DMS114 treated with DMSO at 0.1 percent for 48 hours (cell line): Measurements from ENCODE around the gene CAT.
A peak's percentile ranks its signal among the peaks of the same experiment; 100 is the strongest.

Source experiments
- DNase-seq: peaks from one replicate; lab custom pipeline; 2025; ENCODE audit not compliant: unreplicated experiment; lab: John Stamatoyannopoulos, UW

CAT gene

DNA sequence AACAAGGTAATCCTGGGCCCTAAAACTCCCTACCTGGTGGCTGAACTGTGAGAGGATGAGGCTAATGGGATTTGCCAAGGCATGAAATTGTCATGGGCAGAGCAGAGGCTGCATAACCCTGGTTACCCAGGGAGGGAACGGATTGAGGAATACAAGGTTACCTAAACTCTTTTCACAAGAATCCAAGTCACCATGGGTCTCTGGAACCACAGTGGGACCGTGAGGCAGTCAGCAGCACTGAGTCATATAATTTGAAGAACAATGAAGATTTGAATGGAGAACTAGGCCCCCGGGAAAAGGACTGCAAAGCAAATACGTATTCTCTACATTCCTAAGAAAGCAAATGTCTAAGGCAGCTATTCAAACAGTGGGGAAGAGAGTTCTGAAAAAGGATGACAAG, 19.8 kb downstream of the CAT start:
- DNase-seq = no peak

DNA sequence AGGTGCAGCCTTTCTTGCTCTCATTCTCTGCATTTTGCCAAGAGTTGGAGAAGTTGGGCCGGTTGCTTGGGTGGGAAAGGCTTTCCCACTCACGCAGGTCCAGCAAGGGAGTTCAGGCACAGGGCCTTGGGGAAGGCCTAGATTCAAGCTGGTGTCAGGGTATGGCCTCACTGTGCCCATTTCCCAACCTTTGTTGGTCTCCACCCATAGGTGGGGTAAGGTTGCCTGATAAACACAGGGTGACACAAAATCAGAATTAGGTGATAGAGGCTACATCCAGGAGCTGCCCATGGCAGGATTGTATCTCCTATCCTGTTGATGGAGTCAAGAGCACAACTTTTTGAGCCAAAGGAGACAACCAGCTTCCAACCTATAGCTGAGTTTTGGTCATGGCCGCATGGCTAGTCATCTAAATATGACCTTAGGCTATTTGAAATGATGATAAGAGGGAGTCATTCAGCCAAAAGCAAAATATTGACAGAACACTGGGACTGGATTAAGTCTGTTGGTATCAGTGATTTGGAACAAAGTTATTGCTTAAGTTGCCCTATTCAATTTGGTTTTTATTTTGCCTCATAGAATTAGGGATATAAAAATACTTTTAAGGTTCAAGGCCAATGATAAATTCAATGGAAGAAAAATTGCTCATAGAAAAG, 20.9 kb downstream of the CAT start:
- DNase-seq = no peak

DNA sequence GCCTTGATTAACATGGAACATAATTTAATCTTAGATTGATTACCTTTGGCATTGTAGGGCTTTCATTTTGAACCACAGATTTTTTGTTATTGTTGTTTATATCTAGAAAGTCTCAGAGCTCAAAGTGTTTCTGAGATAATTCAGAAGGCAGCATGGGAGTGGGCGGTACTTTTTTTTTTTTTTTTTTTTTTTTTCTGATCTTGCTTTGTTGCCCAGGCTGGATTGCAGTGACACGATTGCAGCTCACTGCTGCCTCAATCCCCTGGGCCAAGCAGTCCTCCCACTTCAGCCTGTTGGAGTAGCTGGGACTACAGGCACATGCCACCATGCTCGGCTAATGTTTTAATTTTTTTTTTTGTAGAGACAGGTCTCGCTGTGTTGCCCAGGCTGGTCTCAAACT, 21.5 kb downstream of the CAT start:
- no peak for DNase-seq

DNA sequence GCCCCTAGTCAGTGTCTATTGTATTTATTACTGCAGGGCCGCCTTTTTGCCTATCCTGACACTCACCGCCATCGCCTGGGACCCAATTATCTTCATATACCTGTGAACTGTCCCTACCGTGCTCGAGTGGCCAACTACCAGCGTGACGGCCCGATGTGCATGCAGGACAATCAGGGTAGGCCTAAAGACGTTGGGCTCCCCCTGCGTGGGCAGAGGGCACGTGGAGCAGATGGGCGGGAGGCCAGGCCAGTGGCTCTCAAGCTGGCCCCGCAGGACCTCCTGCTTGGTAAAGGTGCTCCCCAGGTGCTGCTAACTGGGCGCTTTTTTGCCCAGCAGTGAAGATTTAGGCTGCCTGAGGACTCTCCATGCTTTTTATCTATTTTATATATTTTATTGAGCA, 22.5 kb downstream of the CAT start:
- no peak for DNase-seq

DNA sequence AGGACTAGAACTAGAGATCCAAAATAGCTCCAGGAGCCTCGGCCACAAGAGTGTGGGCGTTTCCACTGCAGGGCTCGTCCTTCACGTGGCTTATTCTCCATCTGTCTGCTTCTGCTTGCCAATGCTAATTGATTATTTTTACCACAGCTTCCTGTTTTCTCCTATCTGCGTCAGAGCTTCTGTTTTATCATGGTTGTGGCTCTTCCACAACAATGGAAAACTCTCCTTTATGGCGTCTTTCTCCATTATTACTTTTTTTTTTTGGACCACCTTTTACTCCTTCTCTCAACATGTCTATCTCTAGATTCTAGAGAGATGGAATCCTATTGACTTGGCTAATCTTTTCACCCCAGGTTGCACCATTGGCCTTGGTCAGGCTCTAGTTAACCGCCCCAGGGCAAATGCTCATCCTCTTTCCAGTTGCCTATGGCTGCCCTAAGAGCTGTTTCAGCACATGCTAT, 25.9 kb downstream of the CAT start:
- no peak for DNase-seq

DNA sequence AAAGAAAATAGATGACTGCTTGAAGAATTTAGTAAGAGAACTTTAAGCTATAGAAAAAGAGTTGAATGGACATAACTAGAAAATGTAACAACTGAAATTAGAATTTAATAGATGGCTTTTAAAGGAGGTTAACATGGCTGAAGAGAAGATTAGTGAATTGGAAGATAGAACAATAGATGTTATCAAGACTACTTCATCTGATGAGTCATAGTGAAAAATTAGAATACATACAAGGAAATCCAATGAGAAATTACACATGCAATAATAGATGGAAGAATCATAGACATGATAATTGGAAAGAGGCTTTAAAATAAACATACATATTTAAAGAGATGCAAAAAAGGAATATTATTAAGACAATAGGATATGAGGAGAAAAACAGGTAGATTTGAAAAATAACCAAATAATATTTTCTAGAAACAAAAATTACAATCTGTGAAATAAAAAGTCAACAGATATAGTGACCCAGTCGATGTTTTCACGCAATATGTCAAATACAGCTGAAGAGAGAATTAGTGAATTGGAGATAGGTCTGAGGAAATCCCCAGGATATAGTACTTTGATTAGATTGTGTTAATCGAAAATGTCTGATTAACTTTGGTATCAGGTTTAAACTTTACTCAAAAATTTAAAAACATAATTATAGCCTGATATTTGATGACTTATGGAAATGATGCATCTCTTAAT, 28.2 kb downstream of the CAT start:
- DNase-seq = no peak

DNA sequence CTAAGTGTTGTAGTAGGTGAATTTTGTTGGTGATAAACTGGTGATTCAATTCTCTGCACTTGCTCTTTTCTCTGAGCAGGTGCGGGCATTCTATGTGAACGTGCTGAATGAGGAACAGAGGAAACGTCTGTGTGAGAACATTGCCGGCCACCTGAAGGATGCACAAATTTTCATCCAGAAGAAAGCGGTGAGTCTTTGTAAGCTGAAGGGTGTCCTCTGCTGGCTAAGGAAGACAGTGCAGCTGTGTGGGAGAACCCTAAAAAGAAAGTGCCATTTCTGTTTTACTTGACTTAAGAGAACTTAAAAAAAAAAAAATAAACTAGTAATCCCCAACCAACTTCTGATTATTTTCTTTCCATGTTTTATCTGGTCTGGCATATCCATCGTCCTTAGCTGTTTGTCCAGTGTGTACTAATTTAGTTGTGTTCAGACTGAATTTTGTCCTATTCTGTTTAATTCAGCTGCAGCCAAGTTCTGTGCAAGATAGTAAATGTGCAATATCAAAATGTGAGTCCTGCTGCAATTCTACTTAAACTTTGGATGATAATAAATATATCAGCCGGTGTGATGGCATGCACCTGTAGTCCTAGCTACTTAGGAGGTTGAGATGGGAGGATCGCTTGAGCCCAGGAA, 29.6 kb downstream of the CAT start:
- DNase-seq = peak; percentile 16

DNA sequence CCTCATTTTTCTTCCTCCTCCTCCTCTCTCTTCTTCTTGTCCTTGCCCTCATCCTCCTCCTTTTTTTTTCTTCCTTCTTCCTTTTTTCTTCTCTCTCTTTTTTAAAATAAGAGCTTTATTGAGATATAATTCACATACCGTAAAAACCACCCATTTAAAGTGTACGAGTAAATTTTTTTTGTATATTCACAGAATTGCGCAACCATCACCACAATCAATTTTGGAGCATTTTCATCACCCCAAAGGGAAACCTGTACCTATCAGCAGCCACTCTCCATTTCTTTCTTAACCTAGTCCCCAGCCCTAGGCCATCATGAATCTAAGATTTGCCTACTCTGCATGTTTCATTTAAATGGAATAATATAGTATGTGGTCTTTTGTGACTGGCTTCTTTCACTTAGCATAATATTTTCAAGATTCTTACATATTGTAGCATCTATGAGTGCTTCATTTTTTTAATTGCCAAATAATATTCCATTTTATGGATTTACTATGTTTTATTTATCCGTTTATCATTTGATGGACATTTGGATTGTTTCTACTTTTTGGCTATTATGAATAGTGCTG, 35.0 kb downstream of the CAT start:
- DNase-seq = no peak

DNA sequence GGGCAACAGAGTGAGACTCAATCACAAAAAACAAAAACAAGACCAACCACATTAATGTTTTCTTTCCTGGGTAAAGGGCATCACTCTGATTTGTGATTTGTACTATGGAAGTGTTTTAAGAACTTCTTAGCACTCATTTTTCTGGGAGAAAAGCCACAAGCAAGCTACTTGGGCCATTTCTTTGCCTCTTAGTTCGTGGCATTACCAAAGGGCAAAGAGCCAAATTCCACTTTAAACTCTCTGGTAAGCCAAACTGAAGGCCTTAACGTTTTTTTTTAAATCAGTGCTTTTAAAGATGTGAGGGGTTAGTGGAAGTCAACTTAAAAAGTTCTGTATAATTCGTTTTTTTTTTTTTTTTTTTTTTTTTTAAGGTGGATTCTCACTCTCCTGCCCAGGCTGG, 36.9 kb downstream of the CAT start:
- no peak for DNase-seq

DNA sequence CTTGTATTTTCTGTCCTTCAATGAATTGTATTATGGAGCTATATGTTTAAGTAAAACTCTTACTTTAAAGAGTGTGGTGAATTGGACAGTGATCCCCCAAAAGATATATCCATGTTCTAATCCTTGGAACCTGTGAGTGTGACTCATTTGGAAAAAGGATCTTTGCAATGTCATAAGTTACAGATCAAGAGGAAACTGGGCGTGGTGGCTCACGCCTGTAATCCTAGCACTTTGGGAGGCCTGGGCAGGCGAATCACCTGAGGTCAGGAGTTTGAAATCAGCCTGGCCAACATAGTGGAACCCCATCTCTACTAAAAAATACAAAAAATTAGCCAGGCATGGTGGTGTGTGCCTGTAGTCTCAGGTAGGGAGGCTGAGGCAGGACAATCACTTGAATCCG, 38.1 kb downstream of the CAT start:
- DNase-seq = no peak

DNA sequence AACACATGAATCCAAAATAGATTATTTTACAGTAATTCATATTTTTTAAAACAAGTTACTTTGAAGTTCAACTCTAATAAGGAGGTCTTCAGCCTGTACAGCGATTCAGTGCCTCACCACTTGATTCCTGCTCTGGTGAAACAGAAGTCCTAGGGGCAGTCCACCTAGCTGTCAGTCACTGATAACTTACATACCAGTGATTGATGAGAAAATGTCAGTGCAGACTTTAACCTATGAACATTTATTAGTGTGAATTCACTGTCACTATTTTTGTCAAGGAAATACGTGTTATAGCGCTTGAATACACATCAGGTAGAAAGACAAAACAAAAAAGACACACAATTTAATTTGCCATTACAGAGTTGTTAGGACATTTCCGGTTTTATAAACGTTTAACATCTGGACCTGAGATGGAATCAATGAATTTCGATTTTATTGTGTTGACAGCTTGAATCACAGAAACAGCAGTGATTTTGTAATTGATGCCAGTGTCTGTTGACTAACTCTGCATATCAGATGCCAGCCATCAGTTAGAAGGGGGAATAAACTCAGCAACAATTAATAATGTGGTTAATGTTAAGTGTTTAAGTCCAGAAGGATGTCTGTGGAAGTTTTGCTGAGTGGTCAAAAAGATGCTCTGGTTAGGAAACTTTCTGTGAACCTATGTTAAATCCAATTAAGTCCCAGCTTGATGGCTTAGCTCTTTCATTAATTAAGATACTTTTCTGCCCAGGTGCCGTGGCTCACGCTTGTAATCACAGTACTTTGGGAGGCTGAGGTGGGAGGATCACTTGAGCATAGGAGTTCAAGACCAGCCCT, 40.3 kb downstream of the CAT start:
- no peak for DNase-seq

DNA sequence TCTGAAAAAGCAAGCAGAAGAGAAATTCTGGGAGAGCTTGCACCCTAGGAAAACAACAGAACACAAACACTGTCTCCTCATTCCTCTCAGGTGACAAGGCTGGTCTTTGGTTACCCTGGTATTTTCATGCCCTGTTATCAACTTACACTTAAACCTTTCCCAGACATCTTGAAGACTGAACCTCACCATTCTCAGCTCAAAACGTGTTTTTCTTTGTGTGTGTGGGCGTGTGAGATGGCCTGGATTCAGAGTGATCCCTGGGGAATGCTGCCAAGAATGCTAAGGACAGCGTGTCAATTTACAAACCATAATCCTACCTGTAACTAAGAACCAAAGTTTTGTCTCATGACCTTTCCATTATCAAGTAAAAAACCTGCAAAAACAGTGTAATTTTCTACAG, 41.6 kb downstream of the CAT start:
- DNase-seq = no peak

DNA sequence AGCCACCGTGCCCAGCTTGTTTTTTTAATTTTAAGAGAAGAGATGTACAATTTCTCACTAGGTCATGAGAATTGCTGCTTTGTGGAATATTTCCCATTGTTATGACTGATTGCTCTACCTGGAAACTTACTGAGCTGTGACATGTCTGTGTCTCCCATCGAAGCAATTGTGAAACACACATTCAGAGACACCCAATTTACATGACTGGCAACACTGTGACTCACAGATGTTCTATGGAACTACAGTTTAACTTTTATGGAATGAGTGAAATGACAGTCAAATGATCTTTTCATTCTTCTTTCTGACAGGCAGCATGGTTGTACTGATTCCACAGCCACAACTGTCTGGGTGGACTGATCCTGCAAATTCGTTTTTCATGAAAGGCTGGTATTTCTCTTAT, 42.6 kb downstream of the CAT start:
- no peak for DNase-seq

DNA sequence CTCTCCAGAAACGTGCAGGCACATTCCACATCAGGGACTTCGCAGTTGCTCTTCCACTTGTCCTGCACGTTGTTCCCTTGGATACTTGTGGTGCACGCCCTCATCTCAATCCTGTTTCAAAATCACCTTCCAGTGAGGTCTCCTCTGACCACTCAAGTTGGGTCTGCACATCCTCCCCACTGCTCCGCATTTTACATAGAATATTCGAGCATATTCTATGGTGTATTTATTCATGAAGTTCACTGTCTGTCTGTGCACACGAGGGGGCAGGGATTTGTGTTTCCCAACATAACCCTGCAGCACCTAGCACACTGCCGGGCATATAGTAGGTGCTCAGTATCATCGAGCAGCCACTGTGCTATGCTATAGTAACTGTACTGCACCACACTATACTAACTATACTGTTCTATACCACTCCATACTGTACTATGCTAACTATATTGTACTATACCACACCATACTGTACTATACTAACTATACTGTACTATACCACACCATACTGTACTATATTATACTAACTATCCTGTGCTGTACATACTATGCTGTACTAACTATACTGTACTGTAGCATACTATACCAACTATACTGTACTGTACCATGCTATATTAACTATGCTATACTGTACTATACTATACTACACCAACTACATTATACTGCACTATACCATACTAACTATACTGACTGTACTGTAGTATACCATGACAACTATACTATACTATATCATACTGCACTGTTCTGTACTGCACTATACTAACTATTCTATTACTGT, 44.6 kb downstream of the CAT start:
- DNase-seq = no peak

DNA sequence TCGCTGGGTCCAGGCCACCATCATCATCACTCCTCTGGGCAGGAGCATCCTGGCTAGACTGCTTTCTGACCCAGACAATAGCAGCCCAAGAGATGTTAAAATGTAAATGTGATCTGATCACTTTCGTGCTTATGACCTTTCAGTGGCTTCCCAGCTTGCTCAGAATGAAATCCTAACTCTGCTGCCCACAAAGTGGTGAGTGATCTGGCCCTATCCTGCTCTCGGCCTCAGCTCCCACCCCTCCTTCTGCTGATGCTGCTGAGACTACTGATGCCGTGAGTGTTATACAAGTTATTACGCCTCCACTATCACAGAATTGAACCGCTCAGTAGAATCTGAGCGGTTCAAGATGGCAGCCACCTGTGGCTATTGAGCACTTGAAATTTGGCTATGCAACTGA, 48.7 kb downstream of the CAT start:
- DNase-seq = no peak

DNA sequence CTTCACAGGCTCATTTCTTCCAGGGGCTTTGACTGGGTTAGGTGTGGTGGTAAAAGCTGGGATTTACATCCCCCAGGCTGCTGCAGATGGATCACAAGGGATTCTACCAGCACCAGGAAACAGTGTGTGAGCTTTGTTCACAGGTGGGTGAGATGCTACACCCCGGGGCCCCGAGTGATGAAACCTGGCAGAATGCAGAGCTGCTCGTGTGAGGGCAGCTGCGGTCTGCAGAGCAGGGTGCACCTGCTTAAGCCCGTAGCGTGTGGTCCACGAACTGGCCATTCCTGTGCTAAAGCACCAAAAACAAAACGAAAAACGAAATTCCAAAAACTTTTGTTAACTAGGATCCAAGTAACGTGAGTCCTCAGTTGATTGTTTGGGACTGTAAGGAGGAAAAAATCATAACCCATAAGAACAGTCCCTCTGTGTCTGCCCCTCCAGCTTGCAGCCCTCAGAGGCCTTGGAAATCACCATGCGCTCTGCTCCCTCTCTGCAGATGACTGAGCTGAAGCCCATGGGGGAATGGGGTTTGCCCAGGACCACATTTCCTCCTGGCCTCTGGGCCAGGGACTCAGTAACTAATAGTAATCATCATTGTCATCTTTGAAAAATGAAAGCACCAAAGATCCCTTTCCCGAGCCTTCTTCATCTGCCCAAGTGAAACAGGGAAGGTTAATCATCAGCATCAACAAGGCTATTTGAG, 50.3 kb downstream of the CAT start:
- DNase-seq = no peak

DNA sequence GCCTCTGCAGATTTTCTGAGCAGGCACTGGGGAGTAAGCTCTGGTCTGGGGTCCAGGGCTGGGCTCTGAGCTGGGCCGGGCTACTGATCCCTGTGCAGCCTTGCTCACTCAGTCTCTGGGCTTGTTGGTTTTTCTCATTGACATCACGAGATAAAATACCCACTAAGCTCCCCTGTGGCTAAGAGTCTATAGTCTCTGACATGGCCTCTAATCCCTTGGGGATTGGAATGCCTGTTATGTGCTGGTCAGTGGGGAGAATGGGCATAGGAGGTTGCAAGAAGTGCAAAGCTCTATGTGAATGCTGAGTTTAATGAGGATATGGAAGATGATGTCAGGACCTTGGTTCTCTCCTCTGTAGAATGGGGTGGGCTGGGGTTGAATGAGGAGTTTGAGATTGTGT, 51.6 kb downstream of the CAT start:
- no peak for DNase-seq

DNA sequence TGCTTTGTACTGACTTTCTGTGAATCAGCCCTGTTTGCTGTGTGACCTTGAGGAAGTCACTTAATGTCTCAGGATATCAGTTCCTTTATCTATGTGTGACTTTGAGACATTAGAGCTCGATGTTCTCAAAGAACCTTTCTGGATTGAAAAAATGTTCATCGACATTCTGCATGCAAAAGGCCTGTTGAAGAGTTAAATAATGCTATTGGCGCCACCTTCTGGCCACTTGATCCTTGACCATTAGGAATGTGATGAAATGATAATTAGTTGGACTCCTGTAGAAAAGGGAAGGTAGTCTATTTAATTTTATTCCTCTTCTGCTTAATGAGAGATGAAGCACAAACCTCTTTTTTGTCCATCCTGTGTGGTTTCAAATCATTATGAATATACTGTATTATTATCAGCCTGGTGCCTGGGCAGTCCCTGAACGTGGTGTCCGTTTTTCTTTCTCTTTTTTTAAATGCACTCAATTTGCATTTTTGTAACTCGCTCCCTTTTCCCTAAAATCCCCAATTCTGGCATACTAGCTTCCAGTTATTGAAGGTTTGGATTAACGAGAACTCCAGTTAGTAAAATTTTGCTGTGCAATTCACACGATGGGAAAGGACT, 54.2 kb downstream of the CAT start:
- DNase-seq = peak; percentile 34

DNA sequence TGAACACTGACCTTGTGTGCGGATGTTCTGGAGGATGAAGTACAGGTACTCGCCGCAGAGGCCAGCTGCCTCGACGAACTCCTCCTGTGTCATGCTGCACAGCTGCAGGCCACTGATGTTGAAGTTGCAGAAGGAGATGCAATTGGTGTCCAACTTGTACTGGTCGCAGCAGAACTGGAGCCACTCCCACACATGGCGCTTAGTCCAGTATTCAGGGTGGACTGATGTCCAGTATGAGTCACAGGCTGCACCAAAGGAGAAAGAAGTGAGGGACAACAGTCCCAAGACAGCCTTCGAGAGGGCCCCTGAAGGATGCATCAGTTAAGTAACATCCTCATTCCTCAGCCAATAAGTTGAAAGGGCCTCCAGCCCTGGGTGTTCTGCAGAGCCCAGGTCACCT, 54.7 kb downstream of the CAT start:
- DNase-seq = no peak
